Endothelial cell of umbilical vein (primary cell): ENCODE data around the gene P3H2.

ENCODE experiments used
- EZH2 ChIP-seq: IDR thresholded peaks from 2 replicates; pipeline ENCODE4 v1.6.1; 2012; ENCODE audit warnings: borderline replicate concordance, low read depth, mild to moderate bottlenecking, moderate library complexity, low read length, inconsistent platforms; ENCODE audit not compliant: severe bottlenecking
- FOS ChIP-seq: IDR thresholded peaks from 2 replicates; pipeline ENCODE4 v1.6.1; 2011; ENCODE audit warnings: mild to moderate bottlenecking, low read length, moderate library complexity, borderline replicate concordance; ENCODE audit not compliant: insufficient read depth
- POLR2A ChIP-seq: IDR thresholded peaks from 2 replicates; pipeline ENCODE4 v1.6.1; 2012; ENCODE audit warnings: low read depth, mild to moderate bottlenecking, control low read depth, low read length
- POLR2AphosphoS5 ChIP-seq: IDR thresholded peaks from 2 replicates; pipeline ENCODE4 v1.6.1; 2012; ENCODE audit warnings: low read depth, mild to moderate bottlenecking, control low read depth, low read length, moderate library complexity; ENCODE audit not compliant: insufficient read depth
- TF ChIP-seq, protein P1 (sequence below), 2 donors: IDR thresholded peaks; 1 replicate in 1 of 2; 2 replicates in 1 of 2; pipeline ENCODE4 v1.5.1; 2011; ENCODE audit warnings: low read length in 2 of 2, mild to moderate bottlenecking in 2 of 2, moderate library complexity in 2 of 2, control low read depth in 1 of 2, inconsistent platforms in 1 of 2, low read depth in 1 of 2; ENCODE audit not compliant: insufficient read depth in 1 of 2; ENCODE audit errors: extremely low read depth in 1 of 2
- TF ChIP-seq, protein P2 (sequence below): IDR thresholded peaks from 2 replicates; pipeline ENCODE4 v1.6.1; 2011; ENCODE audit not compliant: insufficient read depth, insufficient read length

DNA sequence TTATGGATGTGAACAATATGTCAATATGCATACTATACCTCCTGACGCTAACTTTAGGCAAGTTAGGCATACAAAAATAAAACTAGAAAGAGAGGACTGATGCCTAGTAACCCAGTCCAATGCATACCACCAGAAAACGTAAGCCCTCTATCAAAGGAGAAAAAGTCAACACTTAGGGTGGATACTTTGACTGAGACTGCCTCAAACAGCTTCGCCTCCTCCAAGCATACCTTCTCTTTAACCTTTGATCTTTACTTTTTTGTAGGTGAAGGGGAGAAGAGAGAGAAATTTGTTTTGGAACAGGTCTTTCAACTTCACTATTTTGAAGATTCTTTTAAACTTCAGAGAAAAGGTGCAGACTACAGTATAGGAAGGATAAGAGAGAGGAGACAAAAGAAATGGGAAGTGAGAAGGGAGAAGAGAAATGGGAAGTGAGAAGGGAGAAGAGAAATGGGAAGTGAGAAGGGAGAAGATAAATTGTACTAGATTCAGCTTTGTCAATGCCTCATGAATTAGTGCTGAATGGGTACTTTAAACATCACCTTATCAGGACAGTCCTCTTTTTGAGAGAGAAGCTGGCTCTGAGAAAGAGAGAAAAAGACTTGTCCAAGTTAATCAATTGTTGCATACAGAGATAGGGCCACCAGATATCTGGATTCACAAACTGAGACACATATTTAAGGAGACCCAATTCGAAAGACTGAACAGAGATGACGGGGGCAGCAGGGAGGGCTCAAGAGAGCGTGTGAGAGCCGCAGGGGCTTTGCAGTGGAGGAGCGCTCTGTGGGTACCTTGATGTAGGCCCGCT, 1.0 kb downstream of the P3H2 start:
- TF ChIP-seq, protein P1, sequence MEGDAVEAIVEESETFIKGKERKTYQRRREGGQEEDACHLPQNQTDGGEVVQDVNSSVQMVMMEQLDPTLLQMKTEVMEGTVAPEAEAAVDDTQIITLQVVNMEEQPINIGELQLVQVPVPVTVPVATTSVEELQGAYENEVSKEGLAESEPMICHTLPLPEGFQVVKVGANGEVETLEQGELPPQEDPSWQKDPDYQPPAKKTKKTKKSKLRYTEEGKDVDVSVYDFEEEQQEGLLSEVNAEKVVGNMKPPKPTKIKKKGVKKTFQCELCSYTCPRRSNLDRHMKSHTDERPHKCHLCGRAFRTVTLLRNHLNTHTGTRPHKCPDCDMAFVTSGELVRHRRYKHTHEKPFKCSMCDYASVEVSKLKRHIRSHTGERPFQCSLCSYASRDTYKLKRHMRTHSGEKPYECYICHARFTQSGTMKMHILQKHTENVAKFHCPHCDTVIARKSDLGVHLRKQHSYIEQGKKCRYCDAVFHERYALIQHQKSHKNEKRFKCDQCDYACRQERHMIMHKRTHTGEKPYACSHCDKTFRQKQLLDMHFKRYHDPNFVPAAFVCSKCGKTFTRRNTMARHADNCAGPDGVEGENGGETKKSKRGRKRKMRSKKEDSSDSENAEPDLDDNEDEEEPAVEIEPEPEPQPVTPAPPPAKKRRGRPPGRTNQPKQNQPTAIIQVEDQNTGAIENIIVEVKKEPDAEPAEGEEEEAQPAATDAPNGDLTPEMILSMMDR (IDR thresholded peaks at IDR 0.05; ENCODE audit: extremely low read depth in 1 of 2, insufficient read depth in 1 of 2, low read depth in 1 of 2, low read length in 2 of 2), result no peak
- TF ChIP-seq POLR2AphosphoS5, result no peak
- no peak for TF ChIP-seq POLR2A
- TF ChIP-seq EZH2, result no peak
- TF ChIP-seq, protein P2, sequence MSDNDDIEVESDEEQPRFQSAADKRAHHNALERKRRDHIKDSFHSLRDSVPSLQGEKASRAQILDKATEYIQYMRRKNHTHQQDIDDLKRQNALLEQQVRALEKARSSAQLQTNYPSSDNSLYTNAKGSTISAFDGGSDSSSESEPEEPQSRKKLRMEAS, result no peak
- TF ChIP-seq FOS, result no peak
